Liver (tissue), 9 donors: ENCODE measurements around the gene SCARF1. TPM values are rescaled to one million over a fixed set of nuclear protein-coding genes. Genes with fewer than 3 reads are reported as not detected.

ENCODE experiments used
- DNase-seq: peaks from one replicate; pipeline ENCODE4 v3.0.0-alpha.2; 2017; ENCODE audit warnings: low spot score
- H3K27ac ChIP-seq, 2 donors: one replicate each; pipeline ENCODE4 v1.7.0; 2013; ENCODE audit warnings: inconsistent platforms in 2 of 2, low read length in 2 of 2, control low read depth in 1 of 2, low read depth in 1 of 2, mild to moderate bottlenecking in 1 of 2
- H3K27me3 ChIP-seq, 4 donors: one replicate each; pipeline versions ENCODE4 v1.6.1 to v1.7.0; 2013; ENCODE audit warnings: low read length in 3 of 4, inconsistent platforms in 1 of 4, mild to moderate bottlenecking in 1 of 4, moderate library complexity in 1 of 4; ENCODE audit not compliant: control insufficient read depth in 4 of 4, insufficient read depth in 4 of 4
- H3K36me3 ChIP-seq, 4 donors: one replicate each; pipeline versions ENCODE4 v1.6.1 to v1.7.0; 2013; ENCODE audit warnings: low read length in 3 of 4, mild to moderate bottlenecking in 3 of 4, low read depth in 1 of 4, moderate library complexity in 1 of 4; ENCODE audit not compliant: control insufficient read depth in 4 of 4, insufficient read depth in 3 of 4
- H3K4me1 ChIP-seq, 4 donors: one replicate each; pipeline versions ENCODE4 v1.6.1 to v1.7.0; 2013; ENCODE audit warnings: low read length in 3 of 4, mild to moderate bottlenecking in 3 of 4, moderate library complexity in 1 of 4; ENCODE audit not compliant: control insufficient read depth in 4 of 4, insufficient read depth in 4 of 4
- H3K4me3 ChIP-seq, 3 donors: one replicate each; pipeline versions ENCODE4 v1.6.1 to v1.7.0; 2013; ENCODE audit warnings: low read length in 3 of 3, control low read depth in 1 of 3, low read depth in 1 of 3, mild to moderate bottlenecking in 1 of 3
- H3K9ac ChIP-seq, 2 donors: one replicate each; pipeline ENCODE4 v1.7.0; 2013; ENCODE audit warnings: low read length in 2 of 2, mild to moderate bottlenecking in 2 of 2, moderate library complexity in 2 of 2, control low read depth in 1 of 2, low read depth in 1 of 2
- H3K9me3 ChIP-seq, 4 donors: one replicate each; pipeline versions ENCODE4 v1.6.1 to v1.7.0; 2013; ENCODE audit warnings: low read length in 3 of 4; ENCODE audit not compliant: control insufficient read depth in 4 of 4
- EGR1 ChIP-seq, 2 donors: IDR thresholded peaks; 2 replicates each; pipeline ENCODE4 v1.6.1; 2016 to 2018; ENCODE audit warnings: antibody characterized with exemption in 2 of 2, low read depth in 2 of 2
- FOXA1 ChIP-seq: IDR thresholded peaks from 2 replicates; pipeline ENCODE4 v1.6.1; 2016; ENCODE audit warnings: antibody characterized with exemption
- FOXA2 ChIP-seq: IDR thresholded peaks from 2 replicates; pipeline ENCODE4 v1.6.1; 2016; ENCODE audit warnings: antibody characterized with exemption
- GABPA ChIP-seq, 2 donors: IDR thresholded peaks in 1 of 2; conservative IDR thresholded peaks in 1 of 2; 2 replicates each; pipeline ENCODE4 v1.6.1; 2016; ENCODE audit warnings: antibody characterized with exemption in 2 of 2, mild to moderate bottlenecking in 1 of 2, moderate library complexity in 1 of 2
- HNF4A ChIP-seq, 2 donors: conservative IDR thresholded peaks; 2 replicates each; pipeline ENCODE4 v1.6.1; 2016; ENCODE audit warnings: antibody characterized with exemption in 2 of 2, mild to moderate bottlenecking in 2 of 2
- HNF4G ChIP-seq: IDR thresholded peaks from 2 replicates; pipeline ENCODE4 v1.6.1; 2016; ENCODE audit warnings: antibody characterized with exemption
- JUND ChIP-seq, 2 donors: IDR thresholded peaks; 2 replicates each; pipeline ENCODE4 v1.6.1; 2016; ENCODE audit warnings: antibody characterized with exemption in 2 of 2
- NR2F2 ChIP-seq: IDR thresholded peaks from 2 replicates; pipeline ENCODE4 v1.6.1; 2016; ENCODE audit warnings: antibody characterized with exemption
- RAD21 ChIP-seq, 2 donors: IDR thresholded peaks; 2 replicates each; pipeline ENCODE4 v1.6.1; 2016; ENCODE audit warnings: antibody characterized with exemption in 2 of 2, mild to moderate bottlenecking in 2 of 2
- RXRA ChIP-seq, 2 donors: IDR thresholded peaks; 2 replicates each; pipeline ENCODE4 v1.6.1; 2017 to 2018; ENCODE audit warnings: antibody characterized with exemption in 2 of 2, mild to moderate bottlenecking in 1 of 2
- SP1 ChIP-seq: IDR thresholded peaks from 2 replicates; pipeline ENCODE4 v1.6.1; 2018; ENCODE audit warnings: antibody characterized with exemption, mild to moderate bottlenecking
- TAF1 ChIP-seq: conservative IDR thresholded peaks from 2 replicates; pipeline ENCODE4 v1.6.1; 2016; ENCODE audit warnings: antibody characterized with exemption, mild to moderate bottlenecking
- YY1 ChIP-seq: IDR thresholded peaks from 2 replicates; pipeline ENCODE4 v1.6.1; 2016; ENCODE audit warnings: antibody characterized with exemption, mild to moderate bottlenecking
- WGBS: extraction: QIAGEN DNeasy Blood & Tissue Kit; methylation state at CpG from one replicate; pipeline ENCODE4 v1.1.7; 2013; 5-methylcytosine and 5-hydroxymethylcytosine counted together
- polyA plus RNA-seq, 2 donors: library from polyadenylated mRNA; stranded (reverse) in 1 of 2; unstranded in 1 of 2; fragments of 200-250 nt in 1 of 2; fragments of >200 nt in 1 of 2; fragmentation: Nextera tagmentation in 1 of 2; extraction: Ambion mirVana in 1 of 2; gene quantifications; one replicate each; pipeline versions ENCODE4 v1.2.1 to v1.2.3, GENCODE V29; 2013 to 2015
- total RNA-seq, 2 donors: library from RNA; depleted of rRNA; stranded (reverse); fragments of >200 nt; gene quantifications; one replicate each; pipeline ENCODE4 v1.2.3, GENCODE V29; 2014
- TF ChIP-seq, protein P1 (sequence below): IDR thresholded peaks from 2 replicates; pipeline ENCODE4 v1.6.1; 2016; ENCODE audit warnings: antibody characterized with exemption, mild to moderate bottlenecking
- TF ChIP-seq, protein P2 (sequence below): IDR thresholded peaks from 2 replicates; pipeline ENCODE4 v1.6.1; 2016; ENCODE audit warnings: antibody characterized with exemption
- TF ChIP-seq, protein P3 (sequence below): fragments of 150-350 bp; IDR thresholded peaks from 2 replicates; pipeline ENCODE4 v1.5.1; 2017; ENCODE audit warnings: improper control_type of control experiment, low read depth, low read length; ENCODE audit not compliant: missing input control
- TF ChIP-seq, protein P4 (sequence below): IDR thresholded peaks from 2 replicates; pipeline ENCODE4 v1.6.1; 2016; ENCODE audit warnings: antibody characterized with exemption
- TF ChIP-seq, protein P5 (sequence below): IDR thresholded peaks from 2 replicates; pipeline ENCODE4 v1.6.1; 2016; ENCODE audit warnings: antibody characterized with exemption
- donor health status: healthy.
- donor health status: healthy.
- donor health status: healthy.
- donor health status: healthy.
- donor health status: healthy.

SCARF1 gene
- total and polyA plus RNA-seq, 4 donors, result 1.3 to 11.9 (median 8.4) TPM

DNA sequence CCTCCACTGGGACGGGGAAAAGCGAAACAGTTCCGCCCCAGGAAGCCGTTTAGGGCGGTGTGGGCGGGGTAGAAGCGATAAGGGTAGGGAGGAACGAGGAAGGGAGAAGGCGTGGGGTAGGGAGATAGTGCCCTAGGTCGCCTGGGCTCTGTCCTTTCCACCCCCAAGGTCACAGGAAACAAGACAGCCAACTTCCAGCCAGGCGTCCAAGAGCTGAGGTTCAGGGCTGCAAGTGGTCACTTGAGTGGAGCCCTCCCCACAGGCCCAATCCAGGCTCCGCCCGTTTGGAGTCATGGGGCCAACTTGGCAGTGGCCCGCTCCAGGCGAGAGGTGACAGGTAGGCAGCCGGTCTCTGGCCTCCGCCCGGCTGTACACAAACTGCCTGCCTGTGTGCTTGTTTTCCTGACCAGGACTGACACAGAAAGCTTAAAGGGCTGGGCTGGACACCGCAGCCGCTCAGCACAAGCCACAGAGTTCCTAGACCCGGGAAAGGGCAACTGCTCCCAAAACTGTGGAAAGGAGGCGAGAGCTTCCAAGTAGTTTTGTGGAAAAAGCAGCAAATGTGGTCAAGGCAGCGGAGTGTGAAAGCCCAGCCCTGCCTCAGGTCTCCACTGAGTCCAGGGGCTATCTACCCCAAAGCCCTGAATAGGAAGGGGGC is 4.4 kb upstream of the SCARF1 start, which contains the start of gene RILP:
Gene RILP, minus strand, starts transcription at position 23 of the 658 bp plus-strand sequence. CDS start 62 bp downstream, outside the sequence.
- 9% methylated on average over 23 of the region's 23 CpGs for WGBS
- no peaks in the 10 kb centered on the region for H3K27me3 ChIP-seq
- peak within 1 kb of the TSS; percentile 54 to 78 (median 78) for H3K4me3 ChIP-seq
- no peaks in the 10 kb centered on the region for H3K9me3 ChIP-seq
- DNase-seq, result peak; percentile 87
- peaks cover 2 to 48% (median 32%) of the 10 kb centered on the region in 4 donors for H3K4me1 ChIP-seq
- H3K27ac ChIP-seq, result peak within 1 kb of the TSS; percentile 96 to 98
- H3K9ac ChIP-seq, result peak within 1 kb of the TSS; percentile 60 to 71
- peaks cover 18 to 45% (median 39%) of the 10 kb centered on the region in 4 donors for H3K36me3 ChIP-seq
- peak; percentile 55 for TF ChIP-seq FOXA1
- TF ChIP-seq, protein P1, sequence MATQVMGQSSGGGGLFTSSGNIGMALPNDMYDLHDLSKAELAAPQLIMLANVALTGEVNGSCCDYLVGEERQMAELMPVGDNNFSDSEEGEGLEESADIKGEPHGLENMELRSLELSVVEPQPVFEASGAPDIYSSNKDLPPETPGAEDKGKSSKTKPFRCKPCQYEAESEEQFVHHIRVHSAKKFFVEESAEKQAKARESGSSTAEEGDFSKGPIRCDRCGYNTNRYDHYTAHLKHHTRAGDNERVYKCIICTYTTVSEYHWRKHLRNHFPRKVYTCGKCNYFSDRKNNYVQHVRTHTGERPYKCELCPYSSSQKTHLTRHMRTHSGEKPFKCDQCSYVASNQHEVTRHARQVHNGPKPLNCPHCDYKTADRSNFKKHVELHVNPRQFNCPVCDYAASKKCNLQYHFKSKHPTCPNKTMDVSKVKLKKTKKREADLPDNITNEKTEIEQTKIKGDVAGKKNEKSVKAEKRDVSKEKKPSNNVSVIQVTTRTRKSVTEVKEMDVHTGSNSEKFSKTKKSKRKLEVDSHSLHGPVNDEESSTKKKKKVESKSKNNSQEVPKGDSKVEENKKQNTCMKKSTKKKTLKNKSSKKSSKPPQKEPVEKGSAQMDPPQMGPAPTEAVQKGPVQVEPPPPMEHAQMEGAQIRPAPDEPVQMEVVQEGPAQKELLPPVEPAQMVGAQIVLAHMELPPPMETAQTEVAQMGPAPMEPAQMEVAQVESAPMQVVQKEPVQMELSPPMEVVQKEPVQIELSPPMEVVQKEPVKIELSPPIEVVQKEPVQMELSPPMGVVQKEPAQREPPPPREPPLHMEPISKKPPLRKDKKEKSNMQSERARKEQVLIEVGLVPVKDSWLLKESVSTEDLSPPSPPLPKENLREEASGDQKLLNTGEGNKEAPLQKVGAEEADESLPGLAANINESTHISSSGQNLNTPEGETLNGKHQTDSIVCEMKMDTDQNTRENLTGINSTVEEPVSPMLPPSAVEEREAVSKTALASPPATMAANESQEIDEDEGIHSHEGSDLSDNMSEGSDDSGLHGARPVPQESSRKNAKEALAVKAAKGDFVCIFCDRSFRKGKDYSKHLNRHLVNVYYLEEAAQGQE, result peak; percentile 85
- TF ChIP-seq TAF1, result peak; percentile 74
- TF ChIP-seq FOXA2, result peak; percentile 49
- TF ChIP-seq, protein P2, sequence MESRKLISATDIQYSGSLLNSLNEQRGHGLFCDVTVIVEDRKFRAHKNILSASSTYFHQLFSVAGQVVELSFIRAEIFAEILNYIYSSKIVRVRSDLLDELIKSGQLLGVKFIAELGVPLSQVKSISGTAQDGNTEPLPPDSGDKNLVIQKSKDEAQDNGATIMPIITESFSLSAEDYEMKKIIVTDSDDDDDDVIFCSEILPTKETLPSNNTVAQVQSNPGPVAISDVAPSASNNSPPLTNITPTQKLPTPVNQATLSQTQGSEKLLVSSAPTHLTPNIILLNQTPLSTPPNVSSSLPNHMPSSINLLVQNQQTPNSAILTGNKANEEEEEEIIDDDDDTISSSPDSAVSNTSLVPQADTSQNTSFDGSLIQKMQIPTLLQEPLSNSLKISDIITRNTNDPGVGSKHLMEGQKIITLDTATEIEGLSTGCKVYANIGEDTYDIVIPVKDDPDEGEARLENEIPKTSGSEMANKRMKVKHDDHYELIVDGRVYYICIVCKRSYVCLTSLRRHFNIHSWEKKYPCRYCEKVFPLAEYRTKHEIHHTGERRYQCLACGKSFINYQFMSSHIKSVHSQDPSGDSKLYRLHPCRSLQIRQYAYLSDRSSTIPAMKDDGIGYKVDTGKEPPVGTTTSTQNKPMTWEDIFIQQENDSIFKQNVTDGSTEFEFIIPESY, result no peak
- peak; percentile 85 for TF ChIP-seq YY1
- TF ChIP-seq, protein P3, sequence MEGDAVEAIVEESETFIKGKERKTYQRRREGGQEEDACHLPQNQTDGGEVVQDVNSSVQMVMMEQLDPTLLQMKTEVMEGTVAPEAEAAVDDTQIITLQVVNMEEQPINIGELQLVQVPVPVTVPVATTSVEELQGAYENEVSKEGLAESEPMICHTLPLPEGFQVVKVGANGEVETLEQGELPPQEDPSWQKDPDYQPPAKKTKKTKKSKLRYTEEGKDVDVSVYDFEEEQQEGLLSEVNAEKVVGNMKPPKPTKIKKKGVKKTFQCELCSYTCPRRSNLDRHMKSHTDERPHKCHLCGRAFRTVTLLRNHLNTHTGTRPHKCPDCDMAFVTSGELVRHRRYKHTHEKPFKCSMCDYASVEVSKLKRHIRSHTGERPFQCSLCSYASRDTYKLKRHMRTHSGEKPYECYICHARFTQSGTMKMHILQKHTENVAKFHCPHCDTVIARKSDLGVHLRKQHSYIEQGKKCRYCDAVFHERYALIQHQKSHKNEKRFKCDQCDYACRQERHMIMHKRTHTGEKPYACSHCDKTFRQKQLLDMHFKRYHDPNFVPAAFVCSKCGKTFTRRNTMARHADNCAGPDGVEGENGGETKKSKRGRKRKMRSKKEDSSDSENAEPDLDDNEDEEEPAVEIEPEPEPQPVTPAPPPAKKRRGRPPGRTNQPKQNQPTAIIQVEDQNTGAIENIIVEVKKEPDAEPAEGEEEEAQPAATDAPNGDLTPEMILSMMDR, result no peak
- peak; percentile 98 for TF ChIP-seq SP1
- peak; percentile 84 to 91 for TF ChIP-seq HNF4A (conservative IDR thresholded peaks at IDR 0.05)
- peak; percentile 28 for TF ChIP-seq HNF4G
- peak; percentile 35 to 43 for TF ChIP-seq RAD21 (IDR thresholded peaks at IDR 0.05)
- TF ChIP-seq GABPA (IDR thresholded peaks at IDR 0.05 in 1 of 2, conservative IDR thresholded peaks at IDR 0.05 in 1 of 2), result peak in 1 of 2 donors; percentile 75
- peak in 1 of 2 donors; percentile 86 for TF ChIP-seq EGR1 (IDR thresholded peaks at IDR 0.05; ENCODE audit: low read depth in 2 of 2)
- TF ChIP-seq, protein P4, sequence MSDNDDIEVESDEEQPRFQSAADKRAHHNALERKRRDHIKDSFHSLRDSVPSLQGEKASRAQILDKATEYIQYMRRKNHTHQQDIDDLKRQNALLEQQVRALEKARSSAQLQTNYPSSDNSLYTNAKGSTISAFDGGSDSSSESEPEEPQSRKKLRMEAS, result peak; percentile 97
- TF ChIP-seq JUND (IDR thresholded peaks at IDR 0.05), result peak in 1 of 2 donors; percentile 19
- TF ChIP-seq NR2F2, result peak; percentile 98
- TF ChIP-seq, protein P5, sequence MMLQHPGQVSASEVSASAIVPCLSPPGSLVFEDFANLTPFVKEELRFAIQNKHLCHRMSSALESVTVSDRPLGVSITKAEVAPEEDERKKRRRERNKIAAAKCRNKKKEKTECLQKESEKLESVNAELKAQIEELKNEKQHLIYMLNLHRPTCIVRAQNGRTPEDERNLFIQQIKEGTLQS, result no peak
- TF ChIP-seq RXRA (IDR thresholded peaks at IDR 0.05), result peak; percentile 93 to 98
